Measurements from ENCODE around the gene METAP1D. TPM values are rescaled to one million over a fixed set of nuclear protein-coding genes. Genes with fewer than 3 reads are reported as not detected.

The METAP1D gene
- total RNA-seq, 1 experiment from 2014 or later: 5.2 TPM

- DNase-seq: peak; percentile 69
- Histone ChIP-seq H3K4me3 (ENCODE audit: insufficient read depth, low read depth, low read length) (no peak overlapping the region; the same call in 1 of the 2 replicates), H3K27me3 (ENCODE audit: control insufficient read depth, insufficient read depth, low read length) (peaks cover 95% of the 10 kb centered on the region), H3K36me3 (replicated peaks; ENCODE audit: control insufficient read depth, insufficient read depth, low read length) (no peaks in the 10 kb centered on the region)
Observed at GRCh38 chr2:172100935-172101820, 101.4 kb downstream of the METAP1D start.

GRCh38 chr2:172101821-172102390 lies 102.2 kb downstream of the METAP1D start:
- DNase-seq: peak; percentile 67
- Histone ChIP-seq H3K27me3 (ENCODE audit: control insufficient read depth, insufficient read depth, low read length) (peaks cover 95% of the 10 kb centered on the region), H3K36me3 (replicated peaks; ENCODE audit: control insufficient read depth, insufficient read depth, low read length) (no peaks in the 10 kb centered on the region), H3K4me3 (ENCODE audit: insufficient read depth, low read depth, low read length) (peak overlapping the region; percentile 40)

- Histone ChIP-seq H3K27me3 (ENCODE audit: control insufficient read depth, insufficient read depth, low read length) (peaks cover 95% of the 10 kb centered on the region), H3K36me3 (replicated peaks; ENCODE audit: control insufficient read depth, insufficient read depth, low read length) (no peaks in the 10 kb centered on the region), H3K4me3 (ENCODE audit: insufficient read depth, low read depth, low read length) (peak within 1 kb of the TSS; percentile 40)
- peak; percentile 98 for DNase-seq
Observed at GRCh38 chr2:172102391-172103359, 102.9 kb downstream of the METAP1D start, which contains the start of gene DLX2. TSS of gene DLX2 (minus strand) at chr2:172102900. CDS start at chr2:172102538, 362 bp downstream.

- peaks cover 95% of the 10 kb centered on the region for H3K27me3 ChIP-seq (ENCODE audit: control insufficient read depth, insufficient read depth, low read length)
- peak; percentile 89 for DNase-seq
- no peaks in the 10 kb centered on the region for H3K36me3 ChIP-seq (replicated peaks; ENCODE audit: control insufficient read depth, insufficient read depth, low read length)
- no peak overlapping the region for H3K4me3 ChIP-seq (ENCODE audit: insufficient read depth, low read depth, low read length)
Observed at GRCh38 chr2:172103471-172104272, 103.9 kb downstream of the METAP1D start.

- peaks cover 94% of the 10 kb centered on the region for H3K27me3 ChIP-seq (ENCODE audit: control insufficient read depth, insufficient read depth, low read length)
- peak; percentile 46 for DNase-seq
- H3K36me3 ChIP-seq (replicated peaks; ENCODE audit: control insufficient read depth, insufficient read depth, low read length): no peaks in the 10 kb centered on the region
- peak overlapping the region; percentile 32; the same call in 1 of the 2 replicates for H3K4me3 ChIP-seq (ENCODE audit: insufficient read depth, low read depth, low read length)
Observed at GRCh38 chr2:172105471-172106107, 105.8 kb downstream of the METAP1D start.

- peaks cover 89% of the 10 kb centered on the region for H3K27me3 ChIP-seq (ENCODE audit: control insufficient read depth, insufficient read depth, low read length)
- no peaks in the 10 kb centered on the region for H3K36me3 ChIP-seq (replicated peaks; ENCODE audit: control insufficient read depth, insufficient read depth, low read length)
- H3K4me3 ChIP-seq (ENCODE audit: insufficient read depth, low read depth, low read length): peak overlapping the region; percentile 32
- peak; percentile 84 for DNase-seq
Observed at GRCh38 chr2:172106108-172106961, 106.6 kb downstream of the METAP1D start.

GRCh38 chr2:172107690-172108586 lies 108.2 kb downstream of the METAP1D start:
- Histone ChIP-seq H3K27me3 (ENCODE audit: control insufficient read depth, insufficient read depth, low read length) (peaks cover 76% of the 10 kb centered on the region), H3K4me3 (ENCODE audit: insufficient read depth, low read depth, low read length) (no peak overlapping the region), H3K36me3 (replicated peaks; ENCODE audit: control insufficient read depth, insufficient read depth, low read length) (no peaks in the 10 kb centered on the region)
- DNase-seq: peak; percentile 79

- Histone ChIP-seq H3K4me3 (ENCODE audit: insufficient read depth, low read depth, low read length) (no peak overlapping the region), H3K36me3 (replicated peaks; ENCODE audit: control insufficient read depth, insufficient read depth, low read length) (no peaks in the 10 kb centered on the region), H3K27me3 (ENCODE audit: control insufficient read depth, insufficient read depth, low read length) (peaks cover 70% of the 10 kb centered on the region)
- peak; percentile 56 for DNase-seq
Observed at GRCh38 chr2:172108587-172108930, 108.8 kb downstream of the METAP1D start.

GRCh38 chr2:172109256-172109987 lies 109.7 kb downstream of the METAP1D start:
- Histone ChIP-seq H3K27me3 (ENCODE audit: control insufficient read depth, insufficient read depth, low read length) (peaks cover 62% of the 10 kb centered on the region), H3K36me3 (replicated peaks; ENCODE audit: control insufficient read depth, insufficient read depth, low read length) (no peaks in the 10 kb centered on the region), H3K4me3 (ENCODE audit: insufficient read depth, low read depth, low read length) (peak overlapping the region; percentile 14; the same call in 1 of the 2 replicates)
- peak; percentile 73 for DNase-seq

GRCh38 chr2:172109988-172110811 lies 110.4 kb downstream of the METAP1D start:
- Histone ChIP-seq H3K4me3 (ENCODE audit: insufficient read depth, low read depth, low read length) (peak overlapping the region; percentile 14; the same call in 1 of the 2 replicates), H3K27me3 (ENCODE audit: control insufficient read depth, insufficient read depth, low read length) (peaks cover 56% of the 10 kb centered on the region), H3K36me3 (replicated peaks; ENCODE audit: control insufficient read depth, insufficient read depth, low read length) (no peaks in the 10 kb centered on the region)
- peak; percentile 72 for DNase-seq

GRCh38 chr2:172113617-172114016 lies 113.9 kb downstream of the METAP1D start:
- no peak overlapping the region for H3K4me3 ChIP-seq (ENCODE audit: insufficient read depth, low read depth, low read length)
- H3K36me3 ChIP-seq (replicated peaks; ENCODE audit: control insufficient read depth, insufficient read depth, low read length): no peaks in the 10 kb centered on the region
- DNase-seq: peak; percentile 46
- H3K27me3 ChIP-seq (ENCODE audit: control insufficient read depth, insufficient read depth, low read length): peaks cover 21% of the 10 kb centered on the region

Measured in H7 (cell line).